HG03354 (cell line): ENCODE results near the gene BGN.

Experiments
- ATAC-seq: cut with Tn5 transposase; IDR thresholded peaks from one replicate; pipeline ENCODE4 v1.9.1; 2021; ENCODE audit warnings: mild to moderate bottlenecking; ENCODE audit not compliant: unreplicated experiment, poor library complexity, severe bottlenecking

The BGN gene

DNA sequence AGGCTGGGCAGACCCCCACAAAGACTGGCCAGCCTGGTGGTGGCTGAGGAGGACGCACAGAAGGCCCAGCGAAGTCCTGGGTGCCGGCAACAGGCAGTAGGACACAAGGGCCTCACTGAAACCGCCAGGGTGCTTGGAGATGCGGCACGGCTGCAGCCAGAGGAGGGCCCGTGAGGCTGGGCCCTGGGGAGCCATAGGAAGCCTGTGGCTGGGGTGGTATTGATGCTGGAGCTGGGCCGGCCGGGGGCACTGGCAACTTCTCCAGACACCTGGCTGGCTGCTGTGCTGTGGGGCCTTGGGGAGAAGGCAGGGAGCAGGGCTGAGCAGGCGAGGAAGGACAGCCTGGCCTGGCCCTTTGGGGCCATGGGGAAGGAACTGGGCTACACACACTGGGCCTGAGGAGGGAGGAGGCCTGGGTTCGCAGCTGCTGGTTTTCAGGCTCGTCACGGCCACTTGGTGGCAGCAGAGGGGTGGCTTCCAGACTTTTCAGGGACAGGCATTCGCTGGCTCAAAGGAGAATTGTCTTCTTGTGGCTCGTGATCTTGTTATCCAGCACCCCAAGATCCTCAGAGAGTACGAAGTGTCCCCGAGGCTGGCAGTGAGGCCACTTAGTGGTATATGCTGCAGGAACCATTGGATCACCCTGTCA is 59.9 kb downstream of the BGN start:
- ATAC-seq = peak; percentile 64

DNA sequence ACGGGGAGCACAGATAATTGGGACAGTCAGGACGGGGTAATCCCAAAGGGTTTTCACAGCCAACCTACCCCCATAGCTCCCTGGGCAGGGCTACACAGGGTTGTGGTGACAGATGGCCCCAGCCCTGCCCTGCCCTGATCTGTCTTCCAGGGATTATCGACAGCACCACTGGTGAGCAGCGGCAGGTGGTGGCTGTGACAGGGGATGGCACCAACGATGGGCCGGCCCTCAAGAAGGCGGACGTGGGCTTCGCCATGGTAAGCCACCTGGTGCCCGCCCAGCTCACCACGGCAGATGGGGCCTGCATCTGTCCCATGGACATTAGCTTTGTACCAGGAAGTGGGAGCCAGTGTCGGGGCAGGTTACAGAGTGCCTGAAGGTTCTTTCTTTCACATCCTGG is 62.0 kb downstream of the BGN start:
- no peak for ATAC-seq

DNA sequence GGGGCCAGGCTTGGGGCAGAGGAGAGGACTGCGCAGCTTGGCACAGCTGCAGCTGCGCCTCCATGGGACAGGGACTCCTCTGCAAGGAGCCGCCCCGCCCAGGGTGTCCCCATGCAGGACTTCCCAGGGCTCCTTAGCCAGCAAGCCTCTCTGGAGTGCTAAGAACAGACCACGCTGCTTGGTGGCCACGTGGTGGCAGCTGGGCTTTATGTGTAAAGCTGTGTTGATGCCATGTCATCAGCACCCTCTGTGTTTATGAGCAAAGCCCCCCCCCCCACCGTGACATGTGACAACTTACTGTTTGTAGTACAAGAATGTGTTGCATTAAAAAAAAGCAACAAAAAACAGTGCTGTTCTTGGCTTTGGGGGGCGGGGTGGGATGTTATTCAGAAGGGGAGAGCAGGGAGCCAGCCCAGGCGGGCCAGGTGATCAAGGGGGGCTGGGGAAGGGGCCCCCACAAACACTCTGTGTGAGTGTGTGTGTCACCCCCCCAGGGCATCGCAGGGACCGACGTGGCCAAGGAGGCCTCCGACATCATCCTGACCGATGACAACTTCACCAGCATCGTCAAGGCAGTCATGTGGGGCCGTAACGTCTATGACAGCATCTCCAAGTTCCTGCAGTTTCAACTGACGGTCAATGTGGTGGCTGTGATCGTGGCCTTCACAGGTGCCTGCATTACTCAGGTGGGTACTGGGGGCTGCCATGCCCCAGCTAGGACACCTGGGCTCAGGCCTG is 63.0 kb downstream of the BGN start:
- ATAC-seq = no peak
